Right lobe of liver (tissue), 6 donors: Measurements from ENCODE around the gene ANKS1B. TPM values are rescaled to one million over a fixed set of nuclear protein-coding genes. Genes with fewer than 3 reads are reported as not detected.

Experiments used
- ATAC-seq, 4 donors: fragments of 200-7000 bp; cut with Tn5 transposase; one replicate each; pipeline ENCODE4 v1.9.1; 2020; ENCODE audit warnings: mild to moderate bottlenecking in 4 of 4, moderate library complexity in 4 of 4
- DNase-seq, 3 donors: peaks; one replicate each; pipeline ENCODE4 v3.0.0-alpha.2; 2020
- H3K27ac ChIP-seq, 3 donors: fragments of 200-600 bp; one replicate each; pipeline ENCODE4 v1.8.0; 2022
- H3K27me3 ChIP-seq, 2 donors: fragments of 200-600 bp; one replicate each; pipeline ENCODE4 v1.8.0; 2022
- H3K36me3 ChIP-seq, 4 donors: fragments of 200-600 bp; sonication (generic) in 1 of 4; one replicate each; pipeline versions ENCODE4 v1.5.1 to v1.8.0; 2017 to 2022; ENCODE audit warnings: control low read depth in 1 of 4
- H3K4me1 ChIP-seq, 4 donors: fragments of 200-600 bp; sonication (generic) in 1 of 4; one replicate each; pipeline versions ENCODE4 v1.5.1 to v1.8.0; 2017 to 2022; ENCODE audit warnings: control low read depth in 1 of 4
- H3K4me3 ChIP-seq, 3 donors: fragments of 200-600 bp; one replicate each; pipeline ENCODE4 v1.8.0; 2022
- H3K9me3 ChIP-seq, 4 donors: fragments of 200-600 bp; sonication (generic) in 1 of 4; one replicate each; pipeline versions ENCODE4 v1.5.1 to v1.8.0; 2017 to 2022; ENCODE audit warnings: control low read depth in 1 of 4
- CTCF ChIP-seq, 4 donors: fragments of 200-600 bp in 3 of 4; fragments of 450-650 bp in 1 of 4; IDR thresholded peaks; one replicate each; pipeline versions ENCODE4 v1.5.1 to v1.8.0; 2016 to 2022; ENCODE audit warnings: antibody characterized with exemption in 4 of 4, mild to moderate bottlenecking in 2 of 4
- POLR2A ChIP-seq: fragments of 450-650 bp; IDR thresholded peaks from one replicate; pipeline ENCODE4 v1.6.1; 2017; ENCODE audit warnings: antibody characterized with exemption, mild to moderate bottlenecking
- WGBS: methylation state at CpG from one replicate; pipeline ENCODE4 v1.1.6; 2018; ENCODE audit warnings: low coverage, low lambda C conversion rate; ENCODE audit not compliant: insufficient coverage; ENCODE audit errors: missing lambda C conversion rate; 5-methylcytosine and 5-hydroxymethylcytosine counted together
- intact Hi-C, 2 donors: fragments of 100-400 bp; cut with DNase I; formaldehyde crosslinking; loops; one replicate each; pipeline versions ENCODE4 v1.11.2 to v1.14.1; 2022
- total RNA-seq, 6 experiments: library from RNA; depleted of rRNA in 2 of 6; stranded (reverse); fragments of >200 nt in 2 of 6; fragmentation: NEBNext Ultra II Directional in 3 of 6; extraction: Animal tissue kit (Norgen Biotek cat#: 25700) in 3 of 6; gene quantifications; one replicate each; pipeline versions ENCODE4 v1.1.0 to v1.2.4, GENCODE V29; 2016 to 2023
- donor health status: DM: no; HTN: yes; CAD: no.
- donor health status: DM: no; HTN: no; CAD: no.
- donor health status: DM: no; HTN: no; CAD: no.
- donor health status: DM: no; HTN: yes; CAD: no.
- donor health status: DM: no; HTN: yes; CAD: no.

ANKS1B gene
- total RNA-seq, 6 experiments from 2014 or later = 0.17 to 1.9 (median 0.44) TPM; not detected in 1

DNA sequence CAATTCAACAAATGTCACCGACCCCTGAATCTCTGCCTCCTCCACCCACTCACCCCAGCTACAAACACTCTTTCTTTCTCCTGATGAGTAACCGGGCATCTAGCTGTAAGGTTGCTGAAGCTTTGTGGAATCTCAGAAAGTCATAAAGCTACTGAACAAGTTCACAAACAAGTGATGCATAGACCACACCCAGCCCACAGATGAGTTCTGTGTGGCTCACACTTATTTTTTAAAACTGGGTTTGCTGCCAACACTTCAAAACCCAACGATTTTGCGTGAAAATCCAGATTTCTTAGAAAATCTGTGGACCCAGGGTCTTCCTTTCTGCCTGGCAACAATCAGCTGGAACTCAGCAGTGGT, 1243.6 kb downstream of the ANKS1B start:
- Histone ChIP-seq H3K4me1 (peaks cover 0 to 15% (median 0%) of the 10 kb centered on the region in 4 donors), H3K4me3 (no peak overlapping the region), H3K27ac (no peak overlapping the region), H3K27me3 (no peaks in the 10 kb centered on the region), H3K36me3 (no peaks in the 10 kb centered on the region), H3K9me3 (no peaks in the 10 kb centered on the region)
- 76% methylated on average over 4 of the region's 4 CpGs for WGBS
- no peak for DNase-seq
- TF ChIP-seq CTCF (IDR thresholded peaks at IDR 0.05) (no peak), POLR2A (no peak)
- intact Hi-C loops = no loop called here
- no peak for ATAC-seq

GRCh38 chr12:98740751-98741150, 1244.0 kb downstream of the ANKS1B start:
- TF ChIP-seq CTCF (IDR thresholded peaks at IDR 0.05) (no peak), POLR2A (no peak)
- ATAC-seq (no peak), DNase-seq (no peak)
- Histone ChIP-seq H3K27ac (no peak overlapping the region), H3K36me3 (no peaks in the 10 kb centered on the region), H3K27me3 (no peaks in the 10 kb centered on the region), H3K9me3 (no peaks in the 10 kb centered on the region), H3K4me1 (peaks cover 0 to 15% (median 0%) of the 10 kb centered on the region in 4 donors), H3K4me3 (no peak overlapping the region)
- intact Hi-C loops = no loop called here
- 42% methylated on average over 1 of the region's 1 CpG for whole genome bisulfite sequencing

DNA sequence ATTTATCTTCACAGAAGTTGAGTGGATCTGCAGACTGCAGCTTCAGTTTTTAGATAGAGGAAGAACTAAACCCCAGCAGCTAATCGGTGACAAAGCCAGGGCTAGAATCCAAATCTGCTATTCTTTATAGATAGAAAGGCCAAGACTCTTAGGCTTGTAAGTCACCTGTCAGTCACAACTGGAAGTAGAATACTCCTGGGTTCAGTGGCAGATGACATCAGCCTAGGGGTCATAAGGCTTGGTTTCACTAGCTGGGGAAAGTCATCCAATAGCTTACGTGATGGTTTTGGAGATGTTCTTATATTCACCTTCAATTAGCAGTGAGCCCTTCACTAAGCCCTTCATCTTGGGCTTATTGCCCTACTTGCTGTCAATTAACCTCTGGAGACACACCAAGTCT, 1246.2 kb downstream of the ANKS1B start:
- no peak overlapping the region for H3K4me3 ChIP-seq
- ATAC-seq (no peak), DNase-seq (no peak)
- no peaks in the 10 kb centered on the region for H3K27me3 ChIP-seq
- H3K27ac ChIP-seq = no peak overlapping the region
- no peaks in the 10 kb centered on the region for H3K36me3 ChIP-seq
- H3K4me1 ChIP-seq = peaks cover 0 to 9% (median 0%) of the 10 kb centered on the region in 4 donors
- TF ChIP-seq POLR2A = no peak
- no peak for TF ChIP-seq CTCF (IDR thresholded peaks at IDR 0.05)
- 100% methylated on average over 1 of the region's 2 CpGs for WGBS
- intact Hi-C loops = no loop called here
- no peaks in the 10 kb centered on the region for H3K9me3 ChIP-seq

- 78% methylated on average over 3 of the region's 3 CpGs for WGBS
- ATAC-seq (no peak), DNase-seq (no peak)
- TF ChIP-seq CTCF (IDR thresholded peaks at IDR 0.05) (no peak), POLR2A (no peak)
- Histone ChIP-seq H3K4me1 (peaks cover 0 to 9% (median 0%) of the 10 kb centered on the region in 4 donors), H3K36me3 (no peaks in the 10 kb centered on the region), H3K4me3 (no peak overlapping the region), H3K27me3 (no peaks in the 10 kb centered on the region), H3K27ac (no peak overlapping the region), H3K9me3 (no peaks in the 10 kb centered on the region)
- intact Hi-C loops = no loop called here
Measured at GRCh38 chr12:98738002-98738401, 1246.7 kb downstream of the ANKS1B start.

GRCh38 chr12:98737322-98737712, 1247.4 kb downstream of the ANKS1B start:
- Histone ChIP-seq H3K27ac (no peak overlapping the region), H3K4me1 (peaks cover 0 to 9% (median 0%) of the 10 kb centered on the region in 4 donors), H3K4me3 (no peak overlapping the region), H3K9me3 (no peaks in the 10 kb centered on the region), H3K27me3 (no peaks in the 10 kb centered on the region), H3K36me3 (peaks cover 0 to 4% (median 0%) of the 10 kb centered on the region in 4 donors)
- DNase-seq (no peak), ATAC-seq (no peak)
- 50% methylated on average over 4 of the region's 4 CpGs for WGBS
- TF ChIP-seq POLR2A = no peak
- TF ChIP-seq CTCF (IDR thresholded peaks at IDR 0.05) = no peak
- intact Hi-C loops = no loop called here
